Stimulated activated CD8-positive, alpha-beta memory T cell treated with anti-CD3 and anti-CD28 coated beads, Interleukin-2, amount 100 ng/mL, for 1 hour (primary cell): Measurements from ENCODE around the gene SERPINA9.
"Not testable (repeated sequence)": the region's sequence is repeated elsewhere in the genome, so short reads cannot be mapped to it uniquely, and the experiment has no call there.

Experiments used
- DNase-seq, 2 donors: peaks; one replicate each; pipeline ENCODE4 v3.0.0-alpha.2; 2020; ENCODE audit warnings: low read depth in 2 of 2

SERPINA9 gene

GRCh38 chr14:94486883-94487282, 10.9 kb upstream of the SERPINA9 start:
- no peak for DNase-seq

GRCh38 chr14:94485944-94486841, 10.2 kb upstream of the SERPINA9 start:
- DNase-seq, result peak; percentile 1 to 18

- no peak for DNase-seq
Observed at GRCh38 chr14:94484481-94484880, 8.5 kb upstream of the SERPINA9 start.

GRCh38 chr14:94483729-94484275, 7.8 kb upstream of the SERPINA9 start:
- no peak for DNase-seq

DNA sequence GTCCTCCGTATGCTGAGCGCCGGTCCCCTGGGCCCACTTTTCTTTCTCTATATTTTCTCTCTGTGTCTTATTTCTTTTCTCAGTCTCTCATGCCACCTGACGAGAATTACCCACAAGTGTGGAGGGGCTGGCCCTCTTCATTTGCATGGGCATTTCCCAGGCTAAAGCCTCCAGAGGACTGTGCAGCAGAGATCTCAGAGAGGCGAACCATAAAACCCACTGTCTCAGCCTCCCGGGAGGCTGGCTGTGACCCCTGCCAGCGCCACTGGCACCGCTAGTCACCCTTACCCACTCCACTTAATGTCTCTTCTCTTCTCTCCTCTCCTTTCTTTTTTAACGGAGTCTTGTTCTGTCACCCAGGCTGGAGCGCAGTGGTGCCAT, 7.1 kb upstream of the SERPINA9 start:
- no peak for DNase-seq

- DNase-seq, result not testable (repeated sequence)
Observed at GRCh38 chr14:94482132-94483070, 6.4 kb upstream of the SERPINA9 start.

GRCh38 chr14:94481468-94482131, 5.6 kb upstream of the SERPINA9 start:
- no peak for DNase-seq

GRCh38 chr14:94480809-94481208, 4.8 kb upstream of the SERPINA9 start:
- DNase-seq, result no peak

GRCh38 chr14:94478420-94478819, 2.4 kb upstream of the SERPINA9 start:
- no peak for DNase-seq

- no peak for DNase-seq
Observed at GRCh38 chr14:94474581-94475031, 1.4 kb downstream of the SERPINA9 start.

- DNase-seq, result no peak
Observed at GRCh38 chr14:94473666-94474410, 2.2 kb downstream of the SERPINA9 start.

GRCh38 chr14:94472842-94473241, 3.2 kb downstream of the SERPINA9 start:
- DNase-seq, result no peak

GRCh38 chr14:94471045-94471444, 5.0 kb downstream of the SERPINA9 start:
- no peak for DNase-seq

DNA sequence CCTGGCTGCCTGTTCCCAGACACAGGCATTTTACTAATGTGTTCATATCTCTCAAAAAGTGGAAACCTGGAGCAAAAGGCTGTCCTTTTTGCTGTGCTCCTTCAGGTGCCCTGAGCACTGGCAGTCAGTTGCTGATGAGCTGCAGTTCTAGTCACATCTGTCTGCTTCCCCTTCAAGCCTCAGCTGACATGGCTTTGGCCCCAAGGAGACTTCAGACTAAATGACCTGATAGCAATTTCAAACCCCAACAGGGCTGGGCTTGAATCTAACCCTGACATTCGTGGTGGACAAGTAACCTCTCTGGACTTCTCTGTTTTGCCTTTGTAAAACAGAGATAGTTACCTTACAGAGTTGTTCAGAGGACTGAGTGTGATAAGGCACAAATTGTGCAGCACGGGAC, 5.7 kb downstream of the SERPINA9 start:
- no peak for DNase-seq

GRCh38 chr14:94469261-94469660, 6.7 kb downstream of the SERPINA9 start:
- DNase-seq, result no peak

- DNase-seq, result no peak
Observed at GRCh38 chr14:94467728-94468520, 8.1 kb downstream of the SERPINA9 start.

DNA sequence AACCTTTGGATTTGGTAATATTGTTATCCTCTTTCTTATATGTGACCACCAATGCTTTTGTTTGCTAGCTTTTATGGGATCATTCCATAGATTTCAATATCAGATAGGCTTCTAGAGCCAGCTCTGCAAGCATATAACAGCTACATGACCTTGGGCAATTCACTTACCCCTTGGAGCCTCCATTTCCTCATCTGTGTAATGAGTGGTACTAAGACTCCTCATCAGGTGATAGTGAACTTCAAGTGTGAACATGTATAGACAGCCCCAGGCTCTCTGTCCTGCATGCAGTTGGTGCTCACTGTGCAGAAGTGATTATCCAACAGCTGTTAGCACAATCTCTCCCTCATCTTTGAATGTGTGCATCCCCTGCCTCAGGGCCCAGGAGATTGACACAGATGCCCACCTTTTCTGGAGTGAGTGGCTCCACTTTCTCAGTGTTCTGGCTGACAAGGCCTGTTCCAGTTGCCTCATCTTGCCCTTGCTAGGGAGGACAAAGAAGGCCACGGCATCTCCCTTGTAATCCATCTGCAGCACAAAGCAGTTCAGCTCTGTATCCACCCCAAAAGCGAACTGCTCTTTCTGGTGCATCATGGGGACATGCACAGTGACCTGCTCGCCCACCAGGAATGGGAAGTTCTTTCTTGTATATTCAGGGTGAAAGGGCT, 9.2 kb downstream of the SERPINA9 start:
- DNase-seq, result no peak

- DNase-seq, result no peak
Observed at GRCh38 chr14:94465042-94465441, 11.0 kb downstream of the SERPINA9 start.

DNA sequence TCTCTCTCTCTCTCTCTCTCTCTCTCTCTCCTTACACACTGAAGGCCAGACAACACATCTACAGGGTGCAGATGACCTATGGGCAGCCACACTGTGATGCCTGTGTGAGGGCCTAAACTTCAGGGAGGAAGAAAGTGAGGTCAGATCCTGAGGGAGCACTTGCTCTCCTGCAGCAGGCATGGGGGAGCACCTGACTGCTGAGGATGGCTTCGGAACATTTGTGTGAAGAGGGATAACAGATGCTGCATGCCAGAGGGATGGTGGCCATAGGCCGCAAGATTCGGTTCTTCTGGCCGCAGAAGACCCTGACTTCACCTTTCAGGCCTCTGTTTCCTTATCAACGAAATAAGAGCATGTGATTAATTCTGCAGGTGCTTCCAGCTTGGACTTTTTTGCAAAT, 11.7 kb downstream of the SERPINA9 start:
- no peak for DNase-seq
